ENCODE data around the gene UBE2E2.

GRCh38 chr3:23389686-23390085 lies 186.6 kb downstream of the UBE2E2 start:
- TF ChIP-seq CTCF (IDR thresholded peaks at IDR 0.05 in 4 of 5, conservative IDR thresholded peaks at IDR 0.05 in 1 of 5) (no peak), POLR2A (IDR thresholded peaks at IDR 0.05) (no peak)

All from gastrocnemius medialis (tissue), 4 donors.